ENCODE results near the gene FXYD2.
"Not testable (repeated sequence)": the region's sequence is repeated elsewhere in the genome, so short reads cannot be mapped to it uniquely, and the experiment has no call there.

Gene FXYD2
- total RNA-seq, result 0.36 to 2.1 (median 0.61) reads per million in 4 donors

- no peak for DNase-seq
Measured at GRCh38 chr11:117824571-117825537, at the start of gene FXYD2. Gene FXYD2, minus strand, starts transcription at chr11:117824744. Its CDS starts 66 bp downstream, at chr11:117824678.

- DNase-seq, result no peak
Measured at GRCh38 chr11:117873828-117874125, 49.2 kb upstream of the FXYD2 start.

- DNase-seq, result no peak
Measured at GRCh38 chr11:117872975-117873827, 48.7 kb upstream of the FXYD2 start.

- no peak for DNase-seq
Measured at GRCh38 chr11:117872420-117872961, 47.9 kb upstream of the FXYD2 start.

- no peak for DNase-seq
Measured at GRCh38 chr11:117871784-117872183, 47.2 kb upstream of the FXYD2 start.

GRCh38 chr11:117871160-117871559 is 46.6 kb upstream of the FXYD2 start:
- no peak for DNase-seq

GRCh38 chr11:117870103-117870952 is 45.8 kb upstream of the FXYD2 start:
- no peak for DNase-seq

- DNase-seq, result no peak
Measured at GRCh38 chr11:117869604-117870003, 45.1 kb upstream of the FXYD2 start.

GRCh38 chr11:117868815-117869561 is 44.4 kb upstream of the FXYD2 start:
- DNase-seq, result no peak

GRCh38 chr11:117868088-117868487 is 43.5 kb upstream of the FXYD2 start:
- no peak for DNase-seq

- DNase-seq, result no peak
Measured at GRCh38 chr11:117866526-117866925, 42.0 kb upstream of the FXYD2 start.

- not testable (repeated sequence) for DNase-seq
Measured at GRCh38 chr11:117865546-117865945, 41.0 kb upstream of the FXYD2 start.

- no peak for DNase-seq
Measured at GRCh38 chr11:117863383-117863782, 38.8 kb upstream of the FXYD2 start.

GRCh38 chr11:117862753-117863152 is 38.2 kb upstream of the FXYD2 start:
- DNase-seq, result no peak

- DNase-seq, result no peak
Measured at GRCh38 chr11:117862019-117862725, 37.6 kb upstream of the FXYD2 start.

- no peak for DNase-seq
Measured at GRCh38 chr11:117861151-117862018, 36.8 kb upstream of the FXYD2 start.

- no peak for DNase-seq
Measured at GRCh38 chr11:117860139-117860538, 35.6 kb upstream of the FXYD2 start.

GRCh38 chr11:117859488-117860112 is 35.1 kb upstream of the FXYD2 start:
- DNase-seq, result no peak

- DNase-seq, result no peak
Measured at GRCh38 chr11:117859061-117859460, 34.5 kb upstream of the FXYD2 start.

Measured in T-helper 1 cell (primary cell).